NCI-H2107 treated with DMSO at 0.1 percent for 48 hours (cell line): ENCODE results near the gene XXYLT1.
"Not testable (repeated sequence)": the region's sequence is repeated elsewhere in the genome, so short reads cannot be mapped to it uniquely, and the experiment has no call there.

ENCODE experiments used
- DNase-seq: peaks from one replicate; lab custom pipeline; 2025; ENCODE audit not compliant: unreplicated experiment; lab: John Stamatoyannopoulos, UW

The XXYLT1 gene

GRCh38 chr3:195186710-195187047 lies 84.3 kb downstream of the XXYLT1 start:
- DNase-seq = not testable (repeated sequence)

- DNase-seq = no peak
Observed at GRCh38 chr3:195186041-195186709, 84.8 kb downstream of the XXYLT1 start.

GRCh38 chr3:195185583-195185982 lies 85.4 kb downstream of the XXYLT1 start:
- no peak for DNase-seq

GRCh38 chr3:195184716-195185421 lies 86.1 kb downstream of the XXYLT1 start:
- no peak for DNase-seq

- DNase-seq = no peak
Observed at GRCh38 chr3:195183071-195183776, 87.7 kb downstream of the XXYLT1 start.

GRCh38 chr3:195182470-195182795 lies 88.5 kb downstream of the XXYLT1 start:
- DNase-seq = no peak

- no peak for DNase-seq
Observed at GRCh38 chr3:195181741-195182469, 89.1 kb downstream of the XXYLT1 start.

GRCh38 chr3:195181113-195181498 lies 89.9 kb downstream of the XXYLT1 start:
- DNase-seq = no peak

- no peak for DNase-seq
Observed at GRCh38 chr3:195180490-195181112, 90.4 kb downstream of the XXYLT1 start.

GRCh38 chr3:195179776-195180489 lies 91.0 kb downstream of the XXYLT1 start:
- DNase-seq = no peak

- DNase-seq = peak; percentile 95
Observed at GRCh38 chr3:195178124-195178910, 92.6 kb downstream of the XXYLT1 start.

GRCh38 chr3:195177422-195178123 lies 93.4 kb downstream of the XXYLT1 start:
- no peak for DNase-seq

GRCh38 chr3:195176776-195177175 lies 94.2 kb downstream of the XXYLT1 start:
- no peak for DNase-seq

GRCh38 chr3:195175476-195176337 lies 95.3 kb downstream of the XXYLT1 start:
- no peak for DNase-seq

GRCh38 chr3:195175076-195175475 lies 95.9 kb downstream of the XXYLT1 start:
- no peak for DNase-seq

GRCh38 chr3:195173657-195174056 lies 97.3 kb downstream of the XXYLT1 start:
- DNase-seq = no peak

GRCh38 chr3:195172896-195173295 lies 98.1 kb downstream of the XXYLT1 start:
- no peak for DNase-seq

GRCh38 chr3:195172039-195172684 lies 98.8 kb downstream of the XXYLT1 start:
- no peak for DNase-seq
